B cell (primary cell): ENCODE data around the gene HOXB3. TPM values are rescaled to one million over a fixed set of nuclear protein-coding genes. Genes with fewer than 3 reads are reported as not detected.

Source experiments
- ATAC-seq: fragments of 200-7000 bp; cut with Tn5 transposase; one replicate; pipeline ENCODE4 v1.10.0; 2021; ENCODE audit warnings: low read depth, mild to moderate bottlenecking, moderate number of reproducible peaks, moderate library complexity
- CTCF ChIA-PET: fragments of 350-600 bp; sonication (Branson Sonifier 250); formaldehyde crosslinking; loops from one replicate; lab custom pipeline; 2021; ENCODE audit warnings: antibody characterized with exemption, inconsistent platforms; lab: Charles Lee
- POLR2A ChIA-PET: fragments of 350-600 bp; sonication (Branson Sonifier 250); formaldehyde crosslinking; loops from one replicate; lab custom pipeline; 2021; ENCODE audit warnings: antibody characterized with exemption; lab: Charles Lee
- DNase-seq: peaks from one replicate; pipeline ENCODE4 v3.0.0; 2013
- H2AFZ ChIP-seq: 2 replicates; pipeline ENCODE4 v1.6.1; 2012; ENCODE audit warnings: mild to moderate bottlenecking, low read depth, low read length; ENCODE audit not compliant: insufficient read depth, poor library complexity, severe bottlenecking
- H3K27ac ChIP-seq, 2 donors: 1 replicate in 1 of 2; 2 replicates in 1 of 2; pipeline ENCODE4 v1.5.1; 2012 to 2013; ENCODE audit warnings: low read length in 2 of 2, mild to moderate bottlenecking in 2 of 2, moderate library complexity in 1 of 2
- H3K27me3 ChIP-seq, 4 experiments: fragments of 200-600 bp in 1 of 4; sonication (generic) in 1 of 4; replicated peaks in 1 of 4; 1 replicate in 2 of 4; 2 replicates in 2 of 4; pipeline versions ENCODE4 v1.6.1 to v1.7.0; 2013 to 2016; ENCODE audit warnings: low read length in 3 of 4, mild to moderate bottlenecking in 2 of 4, mixed read lengths in 1 of 4, moderate library complexity in 1 of 4; ENCODE audit not compliant: insufficient read depth in 4 of 4, control insufficient read depth in 3 of 4; ENCODE audit errors: control extremely low read depth in 1 of 4
- H3K36me3 ChIP-seq, 2 experiments: replicated peaks in 1 of 2; 1 replicate in 1 of 2; 2 replicates in 1 of 2; pipeline versions ENCODE4 v1.6.1 to v1.7.1; 2013; ENCODE audit warnings: low read length in 1 of 2; ENCODE audit not compliant: insufficient read depth in 2 of 2, control insufficient read depth in 1 of 2; ENCODE audit errors: control extremely low read depth in 1 of 2, extremely low read depth in 1 of 2
- H3K4me1 ChIP-seq, 2 donors: fragments of 200-600 bp in 1 of 2; sonication (generic) in 1 of 2; 1 replicate in 1 of 2; 2 replicates in 1 of 2; pipeline versions ENCODE4 v1.5.1 to v1.6.1; 2013 to 2017; ENCODE audit warnings: low read length in 2 of 2; ENCODE audit not compliant: control insufficient read depth in 2 of 2, insufficient read depth in 2 of 2
- H3K4me2 ChIP-seq: replicated peaks from 2 replicates; pipeline ENCODE3; 2012; ENCODE audit warnings: mild to moderate bottlenecking, low read depth, low read length; ENCODE audit not compliant: poor library complexity, severe bottlenecking
- H3K4me3 ChIP-seq, 5 experiments: fragments of 200-600 bp in 1 of 5; sonication (generic) in 1 of 5; 1 replicate in 3 of 5; 2 replicates in 2 of 5; pipeline versions ENCODE4 v1.5.1 to v1.7.0; 2011 to 2016; ENCODE audit warnings: low read length in 4 of 5, mild to moderate bottlenecking in 4 of 5, low read depth in 2 of 5, control low read depth in 1 of 5, moderate library complexity in 1 of 5; ENCODE audit not compliant: insufficient read depth in 1 of 5; ENCODE audit errors: control extremely low read depth in 1 of 5, extremely low read depth in 1 of 5
- H3K79me2 ChIP-seq: fragments of 200-600 bp; sonication (generic); one replicate; pipeline ENCODE4 v1.6.0; 2016; ENCODE audit warnings: low read length; ENCODE audit not compliant: control insufficient read depth, insufficient read depth
- H3K9ac ChIP-seq: fragments of 200-600 bp; sonication (generic); 2 replicates; pipeline ENCODE4 v1.6.1; 2017; ENCODE audit warnings: mild to moderate bottlenecking, low read length, moderate library complexity
- H3K9me3 ChIP-seq, 3 donors: one replicate each; pipeline versions ENCODE4 v1.6.1 to v1.7.1; 2013; ENCODE audit warnings: low read length in 2 of 3; ENCODE audit not compliant: control insufficient read depth in 2 of 3, insufficient read depth in 1 of 3; ENCODE audit errors: control extremely low read depth in 1 of 3
- H4K20me1 ChIP-seq: 2 replicates; pipeline ENCODE4 v1.6.0; 2012; ENCODE audit warnings: mild to moderate bottlenecking, low read length; ENCODE audit not compliant: insufficient read depth, control insufficient read depth, poor library complexity, severe bottlenecking
- H3K27ac Mint-ChIP-seq: one replicate; pipeline ENCODE4 v1.8.0; 2021; ENCODE audit warnings: mixed read lengths
- H3K27me3 Mint-ChIP-seq: one replicate; pipeline ENCODE4 v1.8.0; 2021; ENCODE audit warnings: mixed read lengths
- H3K4me1 Mint-ChIP-seq: one replicate; pipeline ENCODE4 v1.8.0; 2021; ENCODE audit warnings: mixed read lengths
- H3K4me3 Mint-ChIP-seq: one replicate; pipeline ENCODE4 v1.8.0; 2021; ENCODE audit warnings: mixed read lengths
- H3K9me3 Mint-ChIP-seq: one replicate; pipeline ENCODE4 v1.8.0; 2022; ENCODE audit warnings: mixed read lengths; ENCODE audit not compliant: insufficient read depth
- EZH2 ChIP-seq: IDR thresholded peaks from 2 replicates; pipeline ENCODE4 v1.6.1; 2012; ENCODE audit warnings: borderline replicate concordance, low read depth, mild to moderate bottlenecking, moderate library complexity, low read length; ENCODE audit not compliant: insufficient read depth, poor library complexity, severe bottlenecking
- WGBS: methylation state at CpG from one replicate; pipeline ENCODE4 v1.1.5; 2013; ENCODE audit warnings: missing lambda C conversion rate; ENCODE audit not compliant: insufficient coverage; 5-methylcytosine and 5-hydroxymethylcytosine counted together
- intact Hi-C: fragments of 100-400 bp; cut with micrococcal nuclease; formaldehyde crosslinking; loops from one replicate; pipeline ENCODE4 v1.10.0; 2022
- polyA plus RNA-seq: library from polyadenylated mRNA; depleted of rRNA; stranded (reverse); fragments of >200 nt; gene quantifications from 2 replicates; pipeline ENCODE4 v1.2.3, GENCODE V29; 2012
- total RNA-seq, 2 donors: library from RNA; stranded (reverse); fragments of 120-200 nt in 1 of 2; gene quantifications; 1 replicate in 1 of 2; 2 replicates in 1 of 2; pipeline versions ENCODE4 v1.2.3 to v1.2.4, GENCODE V29; 2013 to 2022
- TF ChIP-seq, protein P1 (sequence below): fragments of 200-600 bp; IDR thresholded peaks from one replicate; pipeline ENCODE4 v1.8.0; 2022; ENCODE audit warnings: antibody characterized with exemption, mild to moderate bottlenecking

Gene HOXB3
- total and polyA plus RNA-seq, 2 donors (not counting 1 experiment from before 2014, with no cell fraction given) = 3.0 to 4.0 TPM

DNA sequence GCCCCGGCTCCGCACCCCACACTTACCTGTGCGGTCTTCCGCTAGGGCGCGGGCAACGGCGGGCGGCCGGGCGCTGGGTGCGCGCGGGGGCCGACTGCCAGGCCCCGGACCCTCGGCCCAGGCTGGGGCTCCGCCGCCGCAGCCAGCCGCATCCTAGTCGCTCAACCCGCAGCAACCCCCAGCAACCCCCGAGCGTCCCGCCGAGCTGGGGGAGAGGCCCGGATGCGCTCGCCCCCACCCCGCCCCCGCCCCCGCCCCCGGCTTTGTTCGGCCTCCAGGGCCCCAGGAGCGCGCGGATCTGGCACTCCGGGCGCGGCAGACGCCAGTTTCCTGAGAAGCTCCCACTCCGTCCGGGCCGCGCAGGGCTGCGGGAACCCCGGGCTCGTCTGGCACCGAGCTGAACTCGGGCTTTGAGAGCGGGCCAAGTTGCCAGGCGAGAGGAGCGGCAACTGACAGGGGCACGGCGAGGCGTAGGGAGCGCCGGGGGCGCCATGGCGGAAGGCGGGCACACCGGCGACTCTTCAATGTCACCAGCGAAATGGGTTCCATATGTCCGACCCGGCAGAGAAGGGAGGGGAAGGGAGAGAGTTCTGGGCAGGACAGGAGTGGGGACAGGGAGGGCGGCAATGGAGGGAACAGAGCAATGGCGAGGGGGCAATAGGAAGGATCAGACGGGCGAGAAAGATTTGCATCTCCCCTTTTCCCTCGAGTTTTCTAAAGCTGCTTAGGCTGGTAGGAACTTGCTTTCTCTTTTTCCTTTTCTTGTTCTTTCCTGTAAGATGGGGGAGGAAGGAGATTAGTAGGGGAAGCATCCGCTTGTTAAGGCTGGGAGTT is 25.6 kb downstream of the HOXB3 start:
- Histone ChIP-seq H3K9ac (no peak overlapping the region), H3K4me2 (no peak overlapping the region), H3K27ac (no peak overlapping the region), H3K9me3 (peaks cover 0 to 3% (median 0%) of the 10 kb centered on the region in 3 donors), H3K79me2 (no peaks in the 10 kb centered on the region), H3K27me3 (peaks cover 0 to 56% (median 22%) of the 10 kb centered on the region in 4 experiments), H3K4me1 (peaks cover 5 to 8% of the 10 kb centered on the region in 2 donors), H3K36me3 (no peaks in the 10 kb centered on the region), H4K20me1 (no peaks in the 10 kb centered on the region), H2AFZ (no peak overlapping the region), H3K4me3 (no peak overlapping the region)
- intact Hi-C loops = no loop called here
- H3K27ac Mint-ChIP-seq = no peak overlapping the region
- POLR2A ChIA-PET = no interaction called here
- no peaks in the 10 kb centered on the region for H3K9me3 Mint-ChIP-seq
- DNase-seq (no peak), ATAC-seq (no peak)
- peaks cover 19% of the 10 kb centered on the region for H3K27me3 Mint-ChIP-seq
- no peak overlapping the region for H3K4me3 Mint-ChIP-seq
- no peak for TF ChIP-seq EZH2
- TF ChIP-seq, protein P1, sequence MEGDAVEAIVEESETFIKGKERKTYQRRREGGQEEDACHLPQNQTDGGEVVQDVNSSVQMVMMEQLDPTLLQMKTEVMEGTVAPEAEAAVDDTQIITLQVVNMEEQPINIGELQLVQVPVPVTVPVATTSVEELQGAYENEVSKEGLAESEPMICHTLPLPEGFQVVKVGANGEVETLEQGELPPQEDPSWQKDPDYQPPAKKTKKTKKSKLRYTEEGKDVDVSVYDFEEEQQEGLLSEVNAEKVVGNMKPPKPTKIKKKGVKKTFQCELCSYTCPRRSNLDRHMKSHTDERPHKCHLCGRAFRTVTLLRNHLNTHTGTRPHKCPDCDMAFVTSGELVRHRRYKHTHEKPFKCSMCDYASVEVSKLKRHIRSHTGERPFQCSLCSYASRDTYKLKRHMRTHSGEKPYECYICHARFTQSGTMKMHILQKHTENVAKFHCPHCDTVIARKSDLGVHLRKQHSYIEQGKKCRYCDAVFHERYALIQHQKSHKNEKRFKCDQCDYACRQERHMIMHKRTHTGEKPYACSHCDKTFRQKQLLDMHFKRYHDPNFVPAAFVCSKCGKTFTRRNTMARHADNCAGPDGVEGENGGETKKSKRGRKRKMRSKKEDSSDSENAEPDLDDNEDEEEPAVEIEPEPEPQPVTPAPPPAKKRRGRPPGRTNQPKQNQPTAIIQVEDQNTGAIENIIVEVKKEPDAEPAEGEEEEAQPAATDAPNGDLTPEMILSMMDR = no peak
- CTCF ChIA-PET = interaction anchor here (0.7 kb wide), 2 partner anchors 213 to 302 kb away, joined by 3 read pairs; no protein-coding TSS in a partner anchor
- peaks cover 9% of the 10 kb centered on the region for H3K4me1 Mint-ChIP-seq
- 43% methylated on average over 69 of the region's 73 CpGs for WGBS

DNA sequence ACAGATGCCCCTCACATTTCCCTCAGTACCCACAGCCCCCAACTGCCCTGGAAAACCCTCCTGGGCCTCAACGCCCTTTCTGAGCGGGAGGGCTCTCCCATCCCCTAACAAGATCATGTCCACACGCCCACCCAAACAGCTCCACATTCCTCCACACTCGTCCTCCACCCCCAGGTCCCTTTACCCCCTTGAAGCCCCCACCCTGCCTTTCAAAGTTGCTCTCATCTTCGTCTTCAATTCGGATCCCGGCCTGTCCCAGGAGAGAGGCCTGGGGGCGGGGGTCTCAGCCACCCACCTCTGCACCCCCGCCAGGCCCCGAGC is 26.2 kb downstream of the HOXB3 start:
- Histone ChIP-seq H3K36me3 (no peaks in the 10 kb centered on the region), H3K4me1 (peaks cover 5 to 6% of the 10 kb centered on the region in 2 donors), H3K4me2 (no peak overlapping the region), H3K9ac (no peak overlapping the region), H3K27ac (no peak overlapping the region), H3K79me2 (no peaks in the 10 kb centered on the region), H4K20me1 (no peaks in the 10 kb centered on the region), H3K27me3 (peaks cover 0 to 51% (median 19%) of the 10 kb centered on the region in 4 experiments), H3K4me3 (no peak overlapping the region), H3K9me3 (peaks cover 0 to 3% (median 0%) of the 10 kb centered on the region in 3 donors), H2AFZ (no peak overlapping the region)
- CTCF ChIA-PET = interaction anchor here (0.7 kb wide), 2 partner anchors 212 to 301 kb away, joined by 3 read pairs; no protein-coding TSS in a partner anchor
- Mint-ChIP-seq H3K4me3 (no peak overlapping the region), H3K9me3 (no peaks in the 10 kb centered on the region), H3K27me3 (peaks cover 19% of the 10 kb centered on the region), H3K27ac (no peak overlapping the region), H3K4me1 (peaks cover 9% of the 10 kb centered on the region)
- ATAC-seq (no peak), DNase-seq (no peak)
- 100% methylated on average over 8 of the region's 10 CpGs for WGBS
- TF ChIP-seq, protein P1 = no peak
- no peak for TF ChIP-seq EZH2
- POLR2A ChIA-PET = no interaction called here
- intact Hi-C loops = no loop called here
